ENCODE data around the gene MOCS3. TPM values are rescaled to one million over a fixed set of nuclear protein-coding genes. Genes with fewer than 3 reads are reported as not detected.

Gene MOCS3
- total and polyA plus RNA-seq, 2 of the 13 experiments (the other 11 are each of a cell fraction or from before 2014, with no cell fraction given) = 3.7 to 8.4 TPM

GRCh38 chr20:50958615-50959542, at the start of gene MOCS3 (continued):
- peak; percentile 41; the same call in 1 of the 2 replicates for TF ChIP-seq ZKSCAN8 (CRISPR knock-in tag; IDR thresholded peaks at IDR 0.05; ENCODE audit: borderline replicate concordance)
- 0 out of 2 replicates have a peak, but pooled peaks have one; percentile 11 for TF ChIP-seq SMAD1 (CRISPR knock-in tag; IDR thresholded peaks at IDR 0.05; ENCODE audit: borderline replicate concordance, low read depth)
- TF ChIP-seq ZNF607 (CRISPR knock-in tag; IDR thresholded peaks at IDR 0.05; ENCODE audit: borderline replicate concordance) = peak; percentile 62; the same call in 1 of the 2 replicates
- TF ChIP-seq RFX5 (IDR thresholded peaks at IDR 0.05; ENCODE audit: low read depth, low read length) = no peak
- TF ChIP-seq DMAP1 (CRISPR knock-in tag; IDR thresholded peaks at IDR 0.05) = peak; percentile 94
- no peak for TF ChIP-seq ZNF296 (CRISPR knock-in tag; conservative IDR thresholded peaks at IDR 0.05)
- TF ChIP-seq DRAP1 (CRISPR knock-in tag; IDR thresholded peaks at IDR 0.05) = no peak; the same call in 1 of the 2 replicates
- TF ChIP-seq ERF (CRISPR knock-in tag; IDR thresholded peaks at IDR 0.05) = no peak; the same call in 1 of the 2 replicates
- no peak for TF ChIP-seq SKIL (CRISPR knock-in tag; IDR thresholded peaks at IDR 0.05; ENCODE audit: borderline replicate concordance)
- no peak for TF ChIP-seq ZFP1 (CRISPR knock-in tag; IDR thresholded peaks at IDR 0.05)
- TF ChIP-seq TEF (CRISPR knock-in tag; IDR thresholded peaks at IDR 0.05) = 0 out of 2 replicates have a peak, but pooled peaks have one; percentile 63
- peak; percentile 88 for TF ChIP-seq ZFX (CRISPR knock-in tag; IDR thresholded peaks at IDR 0.05; ENCODE audit: low read depth)
- TF ChIP-seq E2F1 (CRISPR knock-in tag; IDR thresholded peaks at IDR 0.05) = peak; percentile 91
- TF ChIP-seq PCBP1 (IDR thresholded peaks at IDR 0.05; ENCODE audit: borderline replicate concordance, low read depth, low read length) = no peak
- TF ChIP-seq ZBTB44 (CRISPR knock-in tag; IDR thresholded peaks at IDR 0.05) = peak; percentile 68; the same call in 1 of the 2 replicates
- peak; percentile 79; the same call in 1 of the 2 replicates for TF ChIP-seq THAP8 (CRISPR knock-in tag; IDR thresholded peaks at IDR 0.05; ENCODE audit: borderline replicate concordance)
- 0 out of 2 replicates have a peak, but pooled peaks have one; percentile 13 for TF ChIP-seq MLLT10 (CRISPR knock-in tag; IDR thresholded peaks at IDR 0.05)
- TF ChIP-seq BORCS8-MEF2B (CRISPR knock-in tag; IDR thresholded peaks at IDR 0.05) = no peak
- TF ChIP-seq MTA3 (CRISPR knock-in tag; IDR thresholded peaks at IDR 0.05) = no peak
- peak; percentile 51; the same call in 1 of the 2 replicates for TF ChIP-seq ZNF703 (CRISPR knock-in tag; IDR thresholded peaks at IDR 0.05; ENCODE audit: borderline replicate concordance)
- TF ChIP-seq CREBL2 (CRISPR knock-in tag; IDR thresholded peaks at IDR 0.05; ENCODE audit: borderline replicate concordance) = no peak

Data from HepG2 (cell line).